T-helper 22 cell (primary cell): Measurements from ENCODE around the gene RGS4.

ENCODE experiments used
- DNase-seq: peaks from one replicate; pipeline ENCODE4 v3.0.0-alpha.2; 2020; ENCODE audit warnings: low read depth

RGS4 gene

GRCh38 chr1:163102590-163102989 is 33.4 kb downstream of the RGS4 start:
- no peak for DNase-seq

- no peak for DNase-seq
These were observed 35.4 kb downstream of the RGS4 start for GRCh38 chr1:163104385-163105099.

GRCh38 chr1:163106364-163106987 is 37.3 kb downstream of the RGS4 start:
- no peak for DNase-seq

GRCh38 chr1:163107655-163108054 is 38.5 kb downstream of the RGS4 start:
- no peak for DNase-seq

- no peak for DNase-seq
These were observed 46.7 kb downstream of the RGS4 start for GRCh38 chr1:163115887-163116286.

GRCh38 chr1:163119707-163120106 is 50.5 kb downstream of the RGS4 start:
- no peak for DNase-seq

GRCh38 chr1:163120372-163120771 is 51.2 kb downstream of the RGS4 start:
- DNase-seq, result no peak

- no peak for DNase-seq
These were observed 55.7 kb downstream of the RGS4 start for GRCh38 chr1:163124812-163125211.
